Measurements from ENCODE around the gene RBPMS2.

- TF ChIP-seq ZNF24 (tag by site-specific recombination; IDR thresholded peaks at IDR 0.05), result no peak; the same call in 1 of the 2 replicates
- TF ChIP-seq, protein P1, sequence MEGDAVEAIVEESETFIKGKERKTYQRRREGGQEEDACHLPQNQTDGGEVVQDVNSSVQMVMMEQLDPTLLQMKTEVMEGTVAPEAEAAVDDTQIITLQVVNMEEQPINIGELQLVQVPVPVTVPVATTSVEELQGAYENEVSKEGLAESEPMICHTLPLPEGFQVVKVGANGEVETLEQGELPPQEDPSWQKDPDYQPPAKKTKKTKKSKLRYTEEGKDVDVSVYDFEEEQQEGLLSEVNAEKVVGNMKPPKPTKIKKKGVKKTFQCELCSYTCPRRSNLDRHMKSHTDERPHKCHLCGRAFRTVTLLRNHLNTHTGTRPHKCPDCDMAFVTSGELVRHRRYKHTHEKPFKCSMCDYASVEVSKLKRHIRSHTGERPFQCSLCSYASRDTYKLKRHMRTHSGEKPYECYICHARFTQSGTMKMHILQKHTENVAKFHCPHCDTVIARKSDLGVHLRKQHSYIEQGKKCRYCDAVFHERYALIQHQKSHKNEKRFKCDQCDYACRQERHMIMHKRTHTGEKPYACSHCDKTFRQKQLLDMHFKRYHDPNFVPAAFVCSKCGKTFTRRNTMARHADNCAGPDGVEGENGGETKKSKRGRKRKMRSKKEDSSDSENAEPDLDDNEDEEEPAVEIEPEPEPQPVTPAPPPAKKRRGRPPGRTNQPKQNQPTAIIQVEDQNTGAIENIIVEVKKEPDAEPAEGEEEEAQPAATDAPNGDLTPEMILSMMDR (tag by site-specific recombination; IDR thresholded peaks at IDR 0.05), result no peak
- TF ChIP-seq, protein P2, sequence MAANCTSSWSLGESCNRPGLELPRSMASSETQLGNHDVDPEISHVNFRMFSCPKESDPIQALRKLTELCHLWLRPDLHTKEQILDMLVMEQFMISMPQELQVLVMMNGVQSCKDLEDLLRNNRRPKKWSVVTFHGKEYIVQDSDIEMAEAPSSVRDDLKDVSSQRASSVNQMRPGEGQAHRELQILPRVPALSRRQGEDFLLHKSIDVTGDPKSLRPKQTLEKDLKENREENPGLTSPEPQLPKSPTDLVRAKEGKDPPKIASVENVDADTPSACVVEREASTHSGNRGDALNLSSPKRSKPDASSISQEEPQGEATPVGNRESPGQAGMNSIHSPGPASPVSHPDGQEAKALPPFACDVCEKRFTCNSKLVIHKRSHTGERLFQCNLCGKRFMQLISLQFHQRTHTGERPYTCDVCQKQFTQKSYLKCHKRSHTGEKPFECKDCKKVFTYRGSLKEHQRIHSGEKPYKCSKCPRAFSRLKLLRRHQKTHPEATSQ (tag by site-specific recombination; IDR thresholded peaks at IDR 0.05), result 0 out of 2 replicates have a peak, but pooled peaks have one; percentile 50
- no peak for TF ChIP-seq ZNF394 (tag by site-specific recombination; IDR thresholded peaks at IDR 0.05; ENCODE audit: borderline replicate concordance)
- TF ChIP-seq, protein P3, sequence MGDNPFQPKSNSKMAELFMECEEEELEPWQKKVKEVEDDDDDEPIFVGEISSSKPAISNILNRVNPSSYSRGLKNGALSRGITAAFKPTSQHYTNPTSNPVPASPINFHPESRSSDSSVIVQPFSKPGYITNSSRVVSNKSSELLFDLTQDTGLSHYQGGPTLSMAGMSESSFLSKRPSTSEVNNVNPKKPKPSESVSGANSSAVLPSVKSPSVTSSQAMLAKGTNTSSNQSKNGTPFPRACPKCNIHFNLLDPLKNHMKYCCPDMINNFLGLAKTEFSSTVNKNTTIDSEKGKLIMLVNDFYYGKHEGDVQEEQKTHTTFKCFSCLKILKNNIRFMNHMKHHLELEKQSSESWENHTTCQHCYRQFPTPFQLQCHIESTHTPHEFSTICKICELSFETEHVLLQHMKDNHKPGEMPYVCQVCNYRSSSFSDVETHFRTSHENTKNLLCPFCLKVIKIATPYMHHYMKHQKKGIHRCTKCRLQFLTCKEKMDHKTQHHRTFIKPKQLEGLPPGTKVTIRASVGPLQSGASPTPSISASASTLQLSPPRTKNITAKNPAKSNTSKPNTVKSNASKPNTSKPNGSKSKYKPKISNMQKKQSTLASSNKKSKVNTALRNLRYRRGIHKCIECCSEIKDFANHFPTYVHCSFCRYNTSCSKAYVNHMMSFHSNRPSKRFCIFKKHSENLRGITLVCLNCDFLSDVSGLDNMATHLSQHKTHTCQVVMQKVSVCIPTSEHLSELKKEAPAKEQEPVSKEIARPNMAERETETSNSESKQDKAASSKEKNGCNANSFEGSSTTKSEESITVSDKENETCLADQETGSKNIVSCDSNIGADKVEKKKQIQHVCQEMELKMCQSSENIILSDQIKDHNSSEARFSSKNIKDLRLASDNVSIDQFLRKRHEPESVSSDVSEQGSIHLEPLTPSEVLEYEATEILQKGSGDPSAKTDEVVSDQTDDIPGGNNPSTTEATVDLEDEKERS (tag by site-specific recombination; IDR thresholded peaks at IDR 0.05), result no peak
- no peak for TF ChIP-seq ZBTB1 (tag by site-specific recombination; IDR thresholded peaks at IDR 0.05)
- TF ChIP-seq YY1 (tag by site-specific recombination; IDR thresholded peaks at IDR 0.05), result no peak
These were observed 72.4 kb downstream of the RBPMS2 start for GRCh38 chr15:64702816-64703631.
